WERI-Rb-1 (cell line): ENCODE measurements around the gene DHX8.
A peak's percentile ranks its signal among the peaks of the same experiment; 100 is the strongest.

Experiments used
- DNase-seq: peaks from one replicate; pipeline ENCODE4 v3.0.0-alpha.2; 2020
- H3K27ac ChIP-seq: fragments of 250-450 bp; sonication (Bioruptor Pico); 2 replicates; pipeline ENCODE4 v1.5.1; 2020; ENCODE audit warnings: mild to moderate bottlenecking, moderate library complexity
- H3K27me3 ChIP-seq: fragments of 250-450 bp; sonication (Bioruptor Pico); 2 replicates; pipeline ENCODE4 v1.5.1; 2021; ENCODE audit warnings: mild to moderate bottlenecking, low read depth, moderate library complexity; ENCODE audit not compliant: insufficient read depth, severe bottlenecking
- H3K36me3 ChIP-seq: fragments of 250-450 bp; sonication (Bioruptor Pico); 2 replicates; pipeline ENCODE4 v1.5.1; 2020; ENCODE audit warnings: mild to moderate bottlenecking, moderate library complexity
- H3K4me3 ChIP-seq: 2 replicates; pipeline ENCODE4 v1.5.1; 2011; ENCODE audit warnings: low read depth, mild to moderate bottlenecking, control low read depth, low read length
- H3K9me3 ChIP-seq: fragments of 250-450 bp; sonication (Bioruptor Pico); 2 replicates; pipeline ENCODE4 v1.5.1; 2021; ENCODE audit warnings: mild to moderate bottlenecking, moderate library complexity; ENCODE audit not compliant: severe bottlenecking
- TF ChIP-seq, protein P1 (sequence below): IDR thresholded peaks from 2 replicates; pipeline ENCODE4 v1.5.1; 2011; ENCODE audit warnings: low read depth, mild to moderate bottlenecking, control low read depth, inconsistent platforms, low read length

DHX8 gene

DNA sequence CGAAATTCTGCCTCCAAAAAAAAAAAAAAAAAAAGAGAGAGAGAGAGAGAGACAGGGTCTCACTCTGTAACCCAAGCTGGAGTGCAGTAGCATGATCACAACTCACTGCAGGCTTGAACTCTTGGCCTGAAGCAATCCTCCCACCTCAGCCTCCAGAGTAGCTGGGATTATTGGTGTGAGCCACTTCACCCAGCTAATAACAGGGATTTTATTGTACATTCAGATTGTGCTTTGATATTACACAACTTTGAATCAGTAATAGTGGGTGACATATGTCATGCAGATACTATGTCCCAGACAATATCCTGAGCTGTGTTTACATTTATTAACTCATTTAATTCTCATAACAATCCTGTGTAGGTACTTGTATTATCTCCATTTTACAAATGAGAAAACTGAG lies 19.7 kb upstream of the DHX8 start:
- H3K36me3 ChIP-seq, result no peaks in the 10 kb centered on the region
- no peak for DNase-seq
- TF ChIP-seq, protein P1, sequence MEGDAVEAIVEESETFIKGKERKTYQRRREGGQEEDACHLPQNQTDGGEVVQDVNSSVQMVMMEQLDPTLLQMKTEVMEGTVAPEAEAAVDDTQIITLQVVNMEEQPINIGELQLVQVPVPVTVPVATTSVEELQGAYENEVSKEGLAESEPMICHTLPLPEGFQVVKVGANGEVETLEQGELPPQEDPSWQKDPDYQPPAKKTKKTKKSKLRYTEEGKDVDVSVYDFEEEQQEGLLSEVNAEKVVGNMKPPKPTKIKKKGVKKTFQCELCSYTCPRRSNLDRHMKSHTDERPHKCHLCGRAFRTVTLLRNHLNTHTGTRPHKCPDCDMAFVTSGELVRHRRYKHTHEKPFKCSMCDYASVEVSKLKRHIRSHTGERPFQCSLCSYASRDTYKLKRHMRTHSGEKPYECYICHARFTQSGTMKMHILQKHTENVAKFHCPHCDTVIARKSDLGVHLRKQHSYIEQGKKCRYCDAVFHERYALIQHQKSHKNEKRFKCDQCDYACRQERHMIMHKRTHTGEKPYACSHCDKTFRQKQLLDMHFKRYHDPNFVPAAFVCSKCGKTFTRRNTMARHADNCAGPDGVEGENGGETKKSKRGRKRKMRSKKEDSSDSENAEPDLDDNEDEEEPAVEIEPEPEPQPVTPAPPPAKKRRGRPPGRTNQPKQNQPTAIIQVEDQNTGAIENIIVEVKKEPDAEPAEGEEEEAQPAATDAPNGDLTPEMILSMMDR, result no peak
- no peaks in the 10 kb centered on the region for H3K9me3 ChIP-seq
- H3K27ac ChIP-seq, result no peak overlapping the region
- no peaks in the 10 kb centered on the region for H3K27me3 ChIP-seq
- no peak overlapping the region for H3K4me3 ChIP-seq

DNA sequence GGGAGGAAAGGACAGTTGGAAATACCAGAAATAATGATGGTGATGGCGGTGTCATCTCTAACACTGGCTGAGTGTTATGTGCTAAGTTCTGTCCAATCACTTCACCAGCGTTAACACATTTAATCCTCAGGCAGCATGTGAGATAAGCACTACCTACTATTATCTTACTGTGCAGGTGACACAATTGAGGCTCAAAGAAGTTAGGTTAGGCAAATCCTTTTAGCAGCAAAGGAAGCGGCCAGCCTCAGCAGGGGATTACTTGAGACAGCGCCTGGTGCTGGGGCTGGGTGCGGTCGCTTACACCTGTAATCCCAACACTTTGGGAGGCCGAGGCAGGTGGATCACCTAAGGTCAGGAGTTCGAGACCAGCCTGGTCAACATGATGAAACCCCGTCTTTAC lies 18.7 kb upstream of the DHX8 start:
- no peaks in the 10 kb centered on the region for H3K36me3 ChIP-seq
- peak; percentile 87 for DNase-seq
- H3K4me3 ChIP-seq, result no peak overlapping the region
- TF ChIP-seq, protein P1, result no peak
- H3K27ac ChIP-seq, result no peak overlapping the region
- H3K27me3 ChIP-seq, result no peaks in the 10 kb centered on the region
- no peaks in the 10 kb centered on the region for H3K9me3 ChIP-seq

GRCh38 chr17:43467981-43468581 lies 15.7 kb upstream of the DHX8 start:
- H3K27ac ChIP-seq, result no peak overlapping the region
- DNase-seq, result peak; percentile 92
- TF ChIP-seq, protein P1, result no peak

DNA sequence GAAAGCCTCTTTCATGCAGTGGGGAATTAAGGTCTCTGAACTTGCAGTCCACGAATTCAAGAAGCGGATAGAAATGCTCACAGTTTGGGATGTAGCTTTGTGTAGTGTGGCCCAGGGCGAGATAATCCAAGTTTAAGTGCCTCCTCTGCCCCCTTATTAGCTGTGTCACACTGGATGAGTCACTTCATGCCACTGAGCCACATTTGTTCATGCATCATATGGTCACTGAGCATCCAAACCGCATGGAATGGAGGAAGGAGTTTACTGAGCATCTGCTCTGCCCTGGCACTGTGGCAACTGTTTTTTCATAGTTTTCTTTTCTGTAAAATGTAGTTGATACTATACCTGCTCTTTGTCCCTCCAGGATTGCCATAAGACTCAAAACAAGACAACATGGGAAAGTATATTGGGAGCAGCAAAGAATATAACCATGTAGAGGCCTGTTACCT lies 15.1 kb upstream of the DHX8 start:
- Histone ChIP-seq H3K36me3 (no peaks in the 10 kb centered on the region), H3K27ac (no peak overlapping the region), H3K9me3 (no peaks in the 10 kb centered on the region), H3K4me3 (no peak overlapping the region), H3K27me3 (no peaks in the 10 kb centered on the region)
- peak; percentile 31 for DNase-seq
- TF ChIP-seq, protein P1, result no peak

More at GRCh38 chr17:43467981-43468581, 15.7 kb upstream of the DHX8 start:
- H3K9me3 ChIP-seq, result no peaks in the 10 kb centered on the region
- H3K4me3 ChIP-seq, result no peak overlapping the region
- no peaks in the 10 kb centered on the region for H3K27me3 ChIP-seq
- no peaks in the 10 kb centered on the region for H3K36me3 ChIP-seq

DNA sequence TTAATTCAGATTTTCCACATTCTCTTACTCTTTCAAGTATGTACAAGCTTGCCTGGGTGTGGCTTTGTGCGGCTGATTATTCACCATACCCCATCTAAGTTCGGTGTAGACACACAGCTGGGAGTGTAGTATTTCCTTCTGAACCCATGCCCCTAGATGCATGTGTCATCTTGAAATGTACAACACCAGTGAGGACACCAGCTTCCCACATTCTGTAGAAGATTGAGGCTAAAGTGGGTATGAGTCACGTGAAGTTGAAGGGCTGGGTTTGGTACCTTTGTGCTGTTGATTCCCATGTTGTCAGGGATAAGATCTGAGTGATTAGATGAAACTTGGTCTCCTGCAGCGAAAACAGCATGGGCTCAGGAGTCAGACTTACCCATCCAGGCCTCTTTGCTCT lies 14.6 kb upstream of the DHX8 start:
- Histone ChIP-seq H3K4me3 (no peak overlapping the region), H3K36me3 (no peaks in the 10 kb centered on the region), H3K9me3 (no peaks in the 10 kb centered on the region), H3K27me3 (no peaks in the 10 kb centered on the region), H3K27ac (no peak overlapping the region)
- DNase-seq, result no peak
- TF ChIP-seq, protein P1, result no peak

GRCh38 chr17:43471585-43472160 lies 12.1 kb upstream of the DHX8 start:
- Histone ChIP-seq H3K9me3 (no peaks in the 10 kb centered on the region), H3K4me3 (no peak overlapping the region), H3K27ac (no peak overlapping the region), H3K36me3 (no peaks in the 10 kb centered on the region), H3K27me3 (no peaks in the 10 kb centered on the region)
- no peak for DNase-seq
- TF ChIP-seq, protein P1, result no peak
